ENCODE results near the gene FAAH.

- TF ChIP-seq RAD21 (IDR thresholded peaks at IDR 0.05; ENCODE audit: low read depth) (no peak), CEBPB (IDR thresholded peaks at IDR 0.05) (no peak), EP300 (IDR thresholded peaks at IDR 0.05; ENCODE audit: borderline replicate concordance) (no peak)
Observed at GRCh38 chr1:46455951-46456350, 61.8 kb downstream of the FAAH start.
